Hair follicular keratinocyte (primary cell): ENCODE results near the gene UNG. TPM values are rescaled to one million over a fixed set of nuclear protein-coding genes. Genes with fewer than 3 reads are reported as not detected.

ENCODE experiments used
- total RNA-seq: library from RNA; depleted of rRNA; stranded (reverse); fragments of >200 nt; gene quantifications from 2 replicates; pipeline ENCODE4 v1.2.3, GENCODE V29; 2015

Gene UNG
- 37.8 and 111 TPM in 2 replicates for total RNA-seq

GRCh38 chr12:109097435-109098182 lies at the start of gene UNG:
UNG (plus strand) TSS chr12:109097597; CDS start chr12:109097680, 83 bp downstream.

GRCh38 chr12:109052414-109053323 lies 44.7 kb upstream of the UNG start, which contains the start of gene USP30:
USP30 (plus strand) TSS chr12:109052576; CDS start chr12:109052679, 103 bp downstream.

GRCh38 chr12:109093022-109093918 lies 4.1 kb upstream of the UNG start, which contains the start of gene ALKBH2:
ALKBH2 (minus strand) TSS chr12:109093472; CDS start chr12:109092786, 686 bp downstream.

GRCh38 chr12:109115758-109116610 lies 18.6 kb downstream of the UNG start, which contains the start of gene ACACB:
ACACB (plus strand) TSS chr12:109116587; CDS start chr12:109139406, 22,819 bp downstream.

Other genes starting within 250 kb of the UNG start
- gene SSH1, start 240.0 kb upstream of the UNG start, total RNA-seq: 19.0 and 24.3 TPM in 2 replicates
- gene DAO, start 217.5 kb upstream of the UNG start, total RNA-seq: not detected in 2 replicates
- gene SVOP, start 76.5 kb upstream of the UNG start, total RNA-seq: not detected in 2 replicates
- 4.5 and 5.3 TPM in 2 replicates for gene USP30, start 45.0 kb upstream of the UNG start, total RNA-seq
- 22.8 and 33.6 TPM in 2 replicates for gene ALKBH2, start 4.1 kb upstream of the UNG start, total RNA-seq
- gene ACACB, start 19.0 kb downstream of the UNG start, total RNA-seq: 0.55 and 1.0 TPM in 2 replicates
- gene FOXN4, start 211.7 kb downstream of the UNG start, total RNA-seq: not detected in 2 replicates